Esophagus (tissue), 2 donors: Measurements from ENCODE around the gene GOLGA8M. TPM values are rescaled to one million over a fixed set of nuclear protein-coding genes. Genes with fewer than 3 reads are reported as not detected.
"Not testable (repeated sequence)": the region's sequence is repeated elsewhere in the genome, so short reads cannot be mapped to it uniquely, and the experiment has no call there.

ENCODE experiments used
- H3K27ac ChIP-seq, 2 donors: one replicate each; pipeline ENCODE4 v1.5.1; 2013; ENCODE audit warnings: low read depth in 2 of 2, mild to moderate bottlenecking in 2 of 2, inconsistent platforms in 1 of 2, low read length in 1 of 2, moderate library complexity in 1 of 2
- H3K27me3 ChIP-seq, 2 donors: one replicate each; pipeline ENCODE4 v1.6.1; 2013; ENCODE audit warnings: low read length in 2 of 2, control low read depth in 1 of 2, mild to moderate bottlenecking in 1 of 2; ENCODE audit not compliant: insufficient read depth in 2 of 2, control insufficient read depth in 1 of 2
- H3K36me3 ChIP-seq, 2 donors: one replicate each; pipeline ENCODE4 v1.6.1; 2013; ENCODE audit warnings: low read length in 1 of 2; ENCODE audit not compliant: control insufficient read depth in 2 of 2, insufficient read depth in 2 of 2
- H3K4me1 ChIP-seq, 2 donors: one replicate each; pipeline ENCODE4 v1.6.1; 2013; ENCODE audit warnings: low read length in 1 of 2; ENCODE audit not compliant: control insufficient read depth in 2 of 2, insufficient read depth in 2 of 2
- H3K4me3 ChIP-seq, 2 donors: one replicate each; pipeline ENCODE4 v1.5.1; 2013; ENCODE audit warnings: low read length in 2 of 2, mild to moderate bottlenecking in 2 of 2, low read depth in 1 of 2, moderate library complexity in 1 of 2
- H3K9me3 ChIP-seq, 2 donors: one replicate each; pipeline ENCODE4 v1.6.1; 2013; ENCODE audit warnings: mild to moderate bottlenecking in 2 of 2, low read depth in 1 of 2, low read length in 1 of 2, moderate library complexity in 1 of 2; ENCODE audit not compliant: control insufficient read depth in 2 of 2, insufficient read depth in 1 of 2
- WGBS, 2 donors: extraction: QIAGEN DNeasy Blood & Tissue Kit; methylation state at CpG; one replicate each; pipeline ENCODE4 v1.1.7; 2013; 5-methylcytosine and 5-hydroxymethylcytosine counted together
- polyA plus RNA-seq, 2 donors: library from polyadenylated mRNA; stranded (reverse); fragments of 200-250 nt; gene quantifications; one replicate each; pipeline ENCODE4 v1.2.3, GENCODE V29; 2013
- donor health status: healthy with polysubstance abuse.
- donor health status: Bipolar disorder and iron deficiency.

Gene GOLGA8M
- polyA plus RNA-seq, 2 donors, result 0.18 to 0.43 TPM

DNA sequence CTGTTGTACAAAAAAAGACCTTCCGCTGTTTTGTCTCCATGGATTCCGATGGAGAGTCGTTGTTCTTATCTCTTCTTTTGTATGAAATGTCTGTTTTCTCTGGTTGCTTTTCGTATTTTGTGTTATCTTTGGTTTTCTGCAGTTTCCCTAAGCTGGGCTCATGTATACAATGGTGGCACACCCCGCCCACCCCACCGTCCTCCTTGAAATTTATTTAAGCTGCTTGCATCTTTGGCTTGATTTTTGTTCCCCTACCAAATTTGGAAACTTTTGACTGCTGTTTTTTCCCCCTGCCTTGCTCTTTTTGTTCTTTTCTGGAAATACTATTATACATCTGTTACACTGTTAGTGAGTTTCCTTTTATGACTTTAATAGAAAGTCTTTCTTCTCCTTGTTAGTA is 47.6 kb downstream of the GOLGA8M start:
- not testable (repeated sequence) for H3K36me3 ChIP-seq, H3K27me3 ChIP-seq, H3K9me3 ChIP-seq, H3K4me3 ChIP-seq, H3K27ac ChIP-seq, H3K4me1 ChIP-seq
- whole genome bisulfite sequencing, 2 donors, result 86 to 91% methylated on average over 6 of the region's 6 CpGs

DNA sequence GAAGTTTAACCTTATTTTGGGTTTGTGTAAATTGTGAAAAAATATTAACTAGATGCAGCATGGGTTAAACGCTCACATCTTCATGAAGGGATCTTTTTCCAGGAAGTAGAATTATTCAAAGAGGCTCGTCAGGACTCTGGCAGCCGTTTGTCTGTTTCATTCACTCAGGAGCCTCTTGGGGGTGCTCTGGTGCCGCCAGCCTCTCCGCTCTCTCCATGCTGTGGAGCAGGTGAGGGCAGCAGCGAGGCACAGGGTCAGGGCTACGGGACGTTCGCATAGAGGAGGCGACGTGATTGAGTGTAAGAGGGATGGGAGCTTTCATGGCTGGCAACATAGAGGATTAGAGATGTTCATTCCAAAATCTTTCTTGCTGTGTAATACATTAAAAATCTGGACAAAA is 48.5 kb downstream of the GOLGA8M start:
- H3K4me3 ChIP-seq, H3K27ac ChIP-seq, H3K27me3 ChIP-seq, H3K9me3 ChIP-seq, H3K4me1 ChIP-seq, H3K36me3 ChIP-seq: not testable (repeated sequence)
- WGBS, 2 donors, result no CpG with 5 or more reads among the region's 11 CpGs

DNA sequence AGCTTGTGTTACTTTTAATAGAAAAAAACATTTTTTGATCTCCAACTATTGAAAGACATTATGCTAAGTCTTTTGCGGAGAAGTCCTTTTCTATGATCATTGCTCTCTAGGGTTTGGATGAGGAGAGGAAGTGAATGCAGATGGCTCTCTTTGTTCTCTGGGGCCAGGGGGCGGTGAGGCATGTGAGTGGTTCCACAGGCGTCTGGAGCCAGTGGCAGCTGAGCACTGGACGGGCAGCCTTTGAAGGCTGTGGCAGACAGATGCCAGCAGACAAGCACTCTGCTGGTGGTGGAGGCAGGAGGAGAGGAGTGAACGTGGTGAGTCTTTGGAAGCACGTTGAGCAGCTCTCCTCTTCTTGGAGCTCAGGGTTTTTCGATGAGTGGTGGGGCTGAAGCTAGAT is 51.5 kb downstream of the GOLGA8M start:
- not testable (repeated sequence) for H3K27me3 ChIP-seq, H3K27ac ChIP-seq, H3K4me3 ChIP-seq, H3K9me3 ChIP-seq, H3K36me3 ChIP-seq, H3K4me1 ChIP-seq
- no CpG with 5 or more reads among the region's 7 CpGs for WGBS, 2 donors

DNA sequence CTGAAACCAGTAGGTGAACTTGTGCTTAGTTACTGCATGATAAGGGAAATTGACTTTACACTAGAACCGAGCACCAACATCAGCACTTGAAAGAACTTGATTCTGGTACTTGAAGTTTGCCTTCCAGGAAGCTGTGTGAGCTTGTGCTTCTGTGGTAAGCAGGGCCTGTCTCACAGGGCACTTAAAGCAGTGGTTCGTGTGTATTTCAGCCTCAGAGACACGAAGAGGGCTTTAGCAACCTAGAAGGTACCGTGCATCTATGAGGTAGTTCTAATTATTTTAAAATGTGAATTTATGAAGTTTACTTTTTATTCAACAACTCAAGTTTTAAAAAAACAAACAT is 56.2 kb downstream of the GOLGA8M start:
- H3K4me3 ChIP-seq, H3K4me1 ChIP-seq, H3K27ac ChIP-seq, H3K9me3 ChIP-seq, H3K27me3 ChIP-seq, H3K36me3 ChIP-seq: not testable (repeated sequence)
- WGBS, 2 donors, result no CpG with 5 or more reads among the region's 4 CpGs

DNA sequence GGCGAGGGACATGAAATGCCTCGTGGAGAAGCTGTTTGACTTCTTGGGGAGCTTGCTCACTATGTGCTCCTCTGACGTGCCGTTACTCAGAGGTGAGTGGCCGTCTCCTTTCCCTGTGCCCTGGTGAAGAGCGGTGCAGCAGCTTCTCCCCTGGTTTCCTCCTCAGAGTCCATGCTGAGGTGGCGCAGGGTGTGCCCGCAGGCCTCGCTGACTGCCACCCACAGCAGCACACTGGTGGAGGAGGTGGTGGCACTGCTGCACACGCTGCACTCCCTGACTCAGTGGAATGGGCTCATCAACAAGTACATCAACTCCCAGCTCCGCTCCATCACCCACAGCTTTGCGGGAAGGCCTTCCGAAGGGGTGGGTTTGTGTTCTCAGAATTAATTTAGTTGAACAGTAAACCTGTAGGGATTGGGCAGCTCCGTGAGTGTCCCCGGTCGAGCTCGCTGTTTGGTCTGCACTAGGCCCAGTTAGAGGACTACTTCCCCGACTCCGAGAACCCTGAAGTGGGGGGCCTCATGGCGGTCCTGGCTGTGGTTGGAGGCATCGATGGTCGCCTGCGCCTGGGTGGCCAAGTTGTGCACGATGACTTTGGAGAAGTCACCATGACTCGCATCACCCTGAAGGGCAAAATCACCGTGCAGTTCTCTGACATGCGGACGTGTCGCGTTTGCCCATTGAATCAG is 56.7 kb downstream of the GOLGA8M start:
- H3K27ac ChIP-seq, H3K4me3 ChIP-seq, H3K9me3 ChIP-seq, H3K27me3 ChIP-seq, H3K36me3 ChIP-seq, H3K4me1 ChIP-seq: not testable (repeated sequence)
- 91 to 96% methylated on average over 20 to 27 of the region's 30 CpGs for WGBS, 2 donors

DNA sequence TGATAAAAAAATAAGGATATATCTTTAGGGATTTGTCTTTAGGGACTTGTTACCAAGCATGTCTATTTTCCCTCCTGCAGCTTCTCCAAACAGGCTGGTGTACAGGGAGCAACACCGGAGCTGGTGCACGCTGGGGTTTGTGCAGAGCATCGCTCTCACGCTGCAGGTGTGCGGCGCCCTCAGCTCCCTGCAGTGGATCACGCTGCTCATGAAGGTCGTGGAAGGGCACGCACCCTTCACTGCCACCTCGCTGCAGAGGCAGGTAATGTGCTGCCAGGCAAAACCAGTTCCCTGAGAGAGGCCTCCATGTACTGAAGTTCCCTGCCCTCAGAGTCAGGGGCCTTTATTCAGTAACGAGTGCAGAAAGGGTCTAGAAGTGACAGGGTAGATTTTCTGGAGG is 58.0 kb downstream of the GOLGA8M start:
- H3K36me3 ChIP-seq, H3K27ac ChIP-seq, H3K4me1 ChIP-seq, H3K27me3 ChIP-seq, H3K4me3 ChIP-seq, H3K9me3 ChIP-seq: not testable (repeated sequence)
- WGBS, 2 donors, result 68 to 71% methylated on average over 1 of the region's 11 CpGs

DNA sequence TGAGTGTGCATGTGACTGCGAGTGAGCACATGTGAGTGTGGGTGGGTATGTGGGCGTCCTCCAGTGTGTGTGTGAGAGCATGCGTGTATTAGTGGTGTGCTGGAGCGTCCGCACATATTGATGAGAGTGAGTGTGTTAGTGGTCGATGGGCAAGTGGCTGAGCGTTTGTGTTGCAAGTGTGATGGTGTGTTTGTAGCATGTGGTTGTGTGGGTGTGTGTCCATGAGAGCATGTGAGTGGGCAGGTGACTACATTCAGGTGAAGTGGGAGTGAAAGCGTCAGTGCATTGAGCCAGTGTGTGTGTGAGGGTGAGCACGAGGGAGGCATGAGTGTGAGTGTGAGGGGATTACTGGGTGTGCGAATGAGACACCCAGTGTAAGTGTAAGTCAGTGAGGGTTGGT is 59.7 kb downstream of the GOLGA8M start:
- not testable (repeated sequence) for H3K9me3 ChIP-seq, H3K4me1 ChIP-seq, H3K27me3 ChIP-seq, H3K4me3 ChIP-seq, H3K36me3 ChIP-seq, H3K27ac ChIP-seq
- 94 to 96% methylated on average over 10 of the region's 10 CpGs for WGBS, 2 donors

Other genes with a start within 250 kb of the GOLGA8M start
- gene GOLGA8G, start 179.4 kb downstream of the GOLGA8M start, polyA plus RNA-seq, result not detected
- not detected for gene GOLGA6L25, start 158.9 kb downstream of the GOLGA8M start, polyA plus RNA-seq
- gene GOLGA6L7, start 136.2 kb upstream of the GOLGA8M start, polyA plus RNA-seq, result not detected
- 1 to 10 TPM in 1 of 2 donors, under 1 TPM in 1; 0.77 to 1.7 TPM for gene APBA2, start 173.6 kb upstream of the GOLGA8M start, polyA plus RNA-seq